ENCODE data around the gene DLG2. TPM values are rescaled to one million over a fixed set of nuclear protein-coding genes. Genes with fewer than 3 reads are reported as not detected.

DLG2 gene
- total RNA-seq, 1 donor from 2014 or later: 2.1 TPM

GRCh38 chr11:84886344-84886743 is 740.8 kb downstream of the DLG2 start:
- no peaks in the 10 kb centered on the region for H3K27me3 Mint-ChIP-seq (ENCODE audit: low read depth)
- no peak overlapping the region for H3K27ac Mint-ChIP-seq (ENCODE audit: unreplicated experiment)
- H3K4me3 Mint-ChIP-seq: no peak overlapping the region
- no peaks in the 10 kb centered on the region for H3K9me3 Mint-ChIP-seq
- no peak for DNase-seq (ENCODE audit: low read depth, low spot score)
- no peaks in the 10 kb centered on the region for H3K4me1 Mint-ChIP-seq
- H3K36me3 Mint-ChIP-seq (ENCODE audit: low read depth): no peaks in the 10 kb centered on the region
- TF ChIP-seq, protein P1, sequence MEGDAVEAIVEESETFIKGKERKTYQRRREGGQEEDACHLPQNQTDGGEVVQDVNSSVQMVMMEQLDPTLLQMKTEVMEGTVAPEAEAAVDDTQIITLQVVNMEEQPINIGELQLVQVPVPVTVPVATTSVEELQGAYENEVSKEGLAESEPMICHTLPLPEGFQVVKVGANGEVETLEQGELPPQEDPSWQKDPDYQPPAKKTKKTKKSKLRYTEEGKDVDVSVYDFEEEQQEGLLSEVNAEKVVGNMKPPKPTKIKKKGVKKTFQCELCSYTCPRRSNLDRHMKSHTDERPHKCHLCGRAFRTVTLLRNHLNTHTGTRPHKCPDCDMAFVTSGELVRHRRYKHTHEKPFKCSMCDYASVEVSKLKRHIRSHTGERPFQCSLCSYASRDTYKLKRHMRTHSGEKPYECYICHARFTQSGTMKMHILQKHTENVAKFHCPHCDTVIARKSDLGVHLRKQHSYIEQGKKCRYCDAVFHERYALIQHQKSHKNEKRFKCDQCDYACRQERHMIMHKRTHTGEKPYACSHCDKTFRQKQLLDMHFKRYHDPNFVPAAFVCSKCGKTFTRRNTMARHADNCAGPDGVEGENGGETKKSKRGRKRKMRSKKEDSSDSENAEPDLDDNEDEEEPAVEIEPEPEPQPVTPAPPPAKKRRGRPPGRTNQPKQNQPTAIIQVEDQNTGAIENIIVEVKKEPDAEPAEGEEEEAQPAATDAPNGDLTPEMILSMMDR (conservative IDR thresholded peaks at IDR 0.05): no peak

- no peaks in the 10 kb centered on the region for H3K4me1 Mint-ChIP-seq
- TF ChIP-seq, protein P1 (conservative IDR thresholded peaks at IDR 0.05): no peak
- no peak overlapping the region for H3K27ac Mint-ChIP-seq (ENCODE audit: unreplicated experiment)
Measured at GRCh38 chr11:84884836-84885235, 742.3 kb downstream of the DLG2 start.

DNA sequence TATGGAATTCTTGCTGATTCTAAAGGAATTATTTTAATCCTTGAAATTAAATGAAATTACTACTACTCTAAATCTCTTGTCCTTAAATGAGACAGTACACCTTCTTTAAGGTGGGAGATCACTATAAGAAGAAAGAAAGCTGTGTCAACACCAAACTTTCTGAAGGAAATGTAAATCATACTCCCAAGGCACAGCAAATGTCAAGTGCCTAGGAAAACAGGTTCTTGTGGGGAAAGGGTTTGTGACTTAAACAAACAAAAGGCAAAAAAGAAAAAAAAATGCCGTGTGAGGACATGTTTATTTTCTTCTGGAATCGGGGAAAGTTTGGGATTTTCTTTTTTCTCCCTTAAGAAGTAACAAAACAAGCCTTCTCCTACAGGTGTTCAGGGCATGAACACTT is 745.1 kb downstream of the DLG2 start:
- Mint-ChIP-seq H3K4me1 (no peaks in the 10 kb centered on the region), H3K9me3 (no peaks in the 10 kb centered on the region), H3K27ac (ENCODE audit: unreplicated experiment) (no peak overlapping the region)

More at GRCh38 chr11:84884836-84885235, 742.3 kb downstream of the DLG2 start:
- Mint-ChIP-seq H3K4me3 (no peak overlapping the region), H3K36me3 (ENCODE audit: low read depth) (no peaks in the 10 kb centered on the region), H3K9me3 (no peaks in the 10 kb centered on the region), H3K27me3 (ENCODE audit: low read depth) (no peaks in the 10 kb centered on the region)
- DNase-seq (ENCODE audit: low read depth, low spot score): no peak

DNA sequence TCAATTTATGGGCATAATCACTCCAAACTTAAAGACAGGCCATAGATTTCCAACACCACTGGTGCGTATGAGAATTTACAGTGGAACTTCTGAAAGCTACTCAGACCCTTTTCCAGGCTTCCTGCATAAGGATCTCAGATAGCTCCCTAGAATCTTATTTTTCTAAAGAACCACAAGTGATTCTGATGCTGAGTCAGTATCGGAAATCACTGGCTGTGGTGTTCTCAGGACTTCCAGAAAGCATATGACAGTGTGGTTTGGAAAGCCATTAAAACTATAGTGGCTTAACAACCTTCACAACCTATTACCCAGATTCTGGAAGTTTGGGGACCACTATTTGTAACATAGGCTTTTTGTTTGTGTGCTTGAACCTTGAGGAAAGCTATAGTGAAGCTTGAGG is 756.0 kb downstream of the DLG2 start:
- TF ChIP-seq, protein P1 (conservative IDR thresholded peaks at IDR 0.05): no peak
- DNase-seq (ENCODE audit: low read depth, low spot score): no peak
- H3K27me3 Mint-ChIP-seq (ENCODE audit: low read depth): no peaks in the 10 kb centered on the region
- no peak overlapping the region for H3K4me3 Mint-ChIP-seq
- H3K4me1 Mint-ChIP-seq: peaks cover 19% of the 10 kb centered on the region
- H3K27ac Mint-ChIP-seq (ENCODE audit: unreplicated experiment): no peak overlapping the region
- no peaks in the 10 kb centered on the region for H3K36me3 Mint-ChIP-seq (ENCODE audit: low read depth)
- H3K9me3 Mint-ChIP-seq: no peaks in the 10 kb centered on the region

More for the DNA sequence above, 745.1 kb downstream of the DLG2 start:
- no peak for DNase-seq (ENCODE audit: low read depth, low spot score)
- no peak overlapping the region for H3K4me3 Mint-ChIP-seq
- H3K27me3 Mint-ChIP-seq (ENCODE audit: low read depth): no peaks in the 10 kb centered on the region
- no peaks in the 10 kb centered on the region for H3K36me3 Mint-ChIP-seq (ENCODE audit: low read depth)
- TF ChIP-seq, protein P1 (conservative IDR thresholded peaks at IDR 0.05): no peak

- TF ChIP-seq, protein P1 (conservative IDR thresholded peaks at IDR 0.05): no peak
- H3K27ac Mint-ChIP-seq (ENCODE audit: unreplicated experiment): no peak overlapping the region
- no peaks in the 10 kb centered on the region for H3K36me3 Mint-ChIP-seq (ENCODE audit: low read depth)
- H3K4me3 Mint-ChIP-seq: no peak overlapping the region
- DNase-seq (ENCODE audit: low read depth, low spot score): no peak
- no peaks in the 10 kb centered on the region for H3K27me3 Mint-ChIP-seq (ENCODE audit: low read depth)
- H3K9me3 Mint-ChIP-seq: no peaks in the 10 kb centered on the region
- H3K4me1 Mint-ChIP-seq: peaks cover 19% of the 10 kb centered on the region
Measured at GRCh38 chr11:84870486-84870885, 756.7 kb downstream of the DLG2 start.

GRCh38 chr11:84866922-84867321 is 760.2 kb downstream of the DLG2 start:
- peaks cover 19% of the 10 kb centered on the region for H3K4me1 Mint-ChIP-seq
- H3K27ac Mint-ChIP-seq (ENCODE audit: unreplicated experiment): no peak overlapping the region
- no peaks in the 10 kb centered on the region for H3K27me3 Mint-ChIP-seq (ENCODE audit: low read depth)
- H3K36me3 Mint-ChIP-seq (ENCODE audit: low read depth): no peaks in the 10 kb centered on the region
- no peak overlapping the region for H3K4me3 Mint-ChIP-seq
- TF ChIP-seq, protein P1 (conservative IDR thresholded peaks at IDR 0.05): no peak
- no peak for DNase-seq (ENCODE audit: low read depth, low spot score)
- H3K9me3 Mint-ChIP-seq: no peaks in the 10 kb centered on the region
